Esophagus squamous epithelium (tissue), 5 donors: ENCODE results near the gene RAD51D. TPM values are rescaled to one million over a fixed set of nuclear protein-coding genes. Genes with fewer than 3 reads are reported as not detected.

Source experiments
- DNase-seq: peaks from one replicate; lab custom pipeline; 2025; lab: John Stamatoyannopoulos, UW
- H3K27ac ChIP-seq, 4 donors: fragments of 200-600 bp; sonication (generic); one replicate each; pipeline ENCODE4 v1.5.1; 2016 to 2019; ENCODE audit warnings: mild to moderate bottlenecking in 1 of 4
- H3K27me3 ChIP-seq, 4 donors: fragments of 200-600 bp; sonication (generic); 1 replicate in 3 of 4; 2 replicates in 1 of 4; pipeline versions ENCODE4 v1.5.1 to v1.6.0; 2017 to 2021; ENCODE audit warnings: antibody characterized with exemption in 1 of 4
- H3K36me3 ChIP-seq, 3 donors: fragments of 200-600 bp; sonication (generic); one replicate each; pipeline ENCODE4 v1.5.1; 2016 to 2019
- H3K4me1 ChIP-seq, 3 donors: fragments of 200-600 bp; sonication (generic); one replicate each; pipeline ENCODE4 v1.5.1; 2017 to 2019
- H3K4me3 ChIP-seq, 4 donors: fragments of 200-600 bp; sonication (generic); 1 replicate in 3 of 4; 2 replicates in 1 of 4; pipeline ENCODE4 v1.5.1; 2016 to 2019; ENCODE audit warnings: mild to moderate bottlenecking in 2 of 4, moderate library complexity in 1 of 4
- H3K9me3 ChIP-seq, 3 donors: fragments of 200-600 bp; sonication (generic); one replicate each; pipeline ENCODE4 v1.5.1; 2016 to 2019
- CTCF ChIP-seq, 6 experiments: fragments of 450-650 bp in 4 of 6; fragments of 200-600 bp in 2 of 6; sonication (generic) in 2 of 6; IDR thresholded peaks; one replicate each; pipeline ENCODE4 v1.5.1; 2016 to 2019; ENCODE audit warnings: antibody characterized with exemption in 6 of 6, mild to moderate bottlenecking in 4 of 6, moderate library complexity in 4 of 6
- POLR2A ChIP-seq, 4 donors: fragments of 450-650 bp; IDR thresholded peaks; one replicate each; pipeline ENCODE4 v1.6.1; 2017; ENCODE audit warnings: antibody characterized with exemption in 4 of 4, mild to moderate bottlenecking in 4 of 4, moderate library complexity in 3 of 4
- WGBS, 2 donors: methylation state at CpG; one replicate each; pipeline ENCODE4 v1.1.5; 2018; 5-methylcytosine and 5-hydroxymethylcytosine counted together
- intact Hi-C: fragments of 100-400 bp; cut with DNase I; formaldehyde crosslinking; loops from one replicate; pipeline ENCODE4 v1.15.0; 2022
- total RNA-seq, 4 donors: library from RNA; depleted of rRNA; stranded (reverse); fragments of >200 nt; gene quantifications; one replicate each; pipeline ENCODE4 v1.1.0, GENCODE V29; 2016
- donor health status: DM: yes; HTN: yes; CAD: no.

The RAD51D gene
- total RNA-seq, 4 donors from 2014 or later: 2.4 to 7.1 (median 6.0) TPM

GRCh38 chr17:35163886-35164285 is 44.2 kb upstream of the RAD51D start:
- Histone ChIP-seq H3K36me3 (no peaks in the 10 kb centered on the region), H3K4me3 (no peak overlapping the region), H3K9me3 (no peaks in the 10 kb centered on the region), H3K27ac (no peak overlapping the region), H3K4me1 (peaks cover 0 to 8% (median 3%) of the 10 kb centered on the region in 3 donors), H3K27me3 (peaks cover 0 to 14% (median 0%) of the 10 kb centered on the region in 4 donors)
- no peak for DNase-seq
- intact Hi-C loops: no loop called here
- TF ChIP-seq CTCF (IDR thresholded peaks at IDR 0.05) (no peak), POLR2A (IDR thresholded peaks at IDR 0.05) (no peak)
- WGBS, 2 donors: 84 to 100% methylated on average over 3 to 7 of the region's 7 CpGs

DNA sequence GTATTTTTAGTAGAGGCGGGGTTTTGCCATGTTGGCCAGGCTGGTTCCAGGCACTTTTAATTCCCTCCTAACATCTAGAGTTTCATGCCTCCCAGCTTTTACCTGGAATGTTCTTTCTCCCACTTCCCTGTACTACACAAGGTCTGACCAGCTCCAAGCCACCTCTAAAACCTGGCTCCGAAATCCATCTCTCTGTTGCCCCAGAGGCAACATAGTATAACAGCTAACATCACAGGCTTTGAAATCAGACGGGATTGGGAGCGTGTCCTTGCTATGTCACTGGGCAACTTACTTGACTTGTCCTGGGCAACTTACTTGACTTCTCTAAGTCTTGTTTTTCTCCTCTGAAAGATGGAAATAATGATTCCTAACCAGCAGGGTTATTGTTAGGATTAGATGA is 43.1 kb upstream of the RAD51D start:
- H3K4me1 ChIP-seq: peaks cover 0 to 8% (median 3%) of the 10 kb centered on the region in 3 donors
- intact Hi-C loops: no loop called here
- H3K4me3 ChIP-seq: no peak overlapping the region
- H3K36me3 ChIP-seq: no peaks in the 10 kb centered on the region
- no peak overlapping the region for H3K27ac ChIP-seq
- TF ChIP-seq POLR2A (IDR thresholded peaks at IDR 0.05) (no peak), CTCF (IDR thresholded peaks at IDR 0.05) (no peak)
- no peak for DNase-seq
- H3K27me3 ChIP-seq: peaks cover 0 to 14% (median 0%) of the 10 kb centered on the region in 4 donors
- no peaks in the 10 kb centered on the region for H3K9me3 ChIP-seq
- WGBS, 2 donors: 77 to 85% methylated on average over 4 of the region's 4 CpGs

DNA sequence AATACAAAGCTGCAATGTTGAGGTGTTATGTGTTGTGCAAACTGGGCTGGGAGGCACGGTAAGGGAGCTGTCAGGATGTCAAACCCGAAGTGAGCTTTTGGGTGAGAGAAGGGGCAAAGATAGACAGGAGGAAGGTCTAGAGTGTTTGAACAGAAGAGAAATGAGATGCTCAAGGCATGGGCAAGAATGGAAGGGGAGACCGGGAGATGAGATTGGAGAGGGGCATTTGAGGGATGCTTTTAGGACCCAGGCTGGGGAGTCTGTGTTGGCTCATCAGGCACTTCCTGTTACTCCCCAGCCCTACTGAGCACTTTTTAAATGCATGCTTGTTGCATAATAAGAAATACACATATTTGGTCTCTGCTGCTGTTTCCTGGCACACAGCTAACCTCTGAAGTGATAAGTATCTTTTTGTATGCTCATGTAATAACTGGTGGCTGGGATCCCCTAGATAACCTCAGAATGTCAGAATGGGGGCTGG is 41.7 kb upstream of the RAD51D start:
- intact Hi-C loops: no loop called here
- TF ChIP-seq POLR2A (IDR thresholded peaks at IDR 0.05): no peak
- TF ChIP-seq CTCF (IDR thresholded peaks at IDR 0.05): no peak
- Histone ChIP-seq H3K27ac (no peak overlapping the region), H3K4me1 (peaks cover 0 to 8% (median 3%) of the 10 kb centered on the region in 3 donors), H3K9me3 (no peaks in the 10 kb centered on the region), H3K27me3 (peaks cover 0 to 11% (median 0%) of the 10 kb centered on the region in 4 donors), H3K36me3 (no peaks in the 10 kb centered on the region), H3K4me3 (no peak overlapping the region)
- no peak for DNase-seq
- WGBS, 2 donors: 68 to 73% methylated on average over 3 of the region's 3 CpGs

GRCh38 chr17:35160354-35161201 is 40.9 kb upstream of the RAD51D start:
- H3K36me3 ChIP-seq: no peaks in the 10 kb centered on the region
- no peak for DNase-seq
- no peak overlapping the region for H3K27ac ChIP-seq
- 70 to 73% methylated on average over 13 of the region's 13 CpGs for WGBS, 2 donors
- TF ChIP-seq CTCF (IDR thresholded peaks at IDR 0.05): no peak
- intact Hi-C loops: no loop called here
- no peaks in the 10 kb centered on the region for H3K9me3 ChIP-seq
- peaks cover 0 to 8% (median 3%) of the 10 kb centered on the region in 3 donors for H3K4me1 ChIP-seq
- no peak overlapping the region for H3K4me3 ChIP-seq
- H3K27me3 ChIP-seq: peaks cover 0 to 16% (median 0%) of the 10 kb centered on the region in 4 donors

DNA sequence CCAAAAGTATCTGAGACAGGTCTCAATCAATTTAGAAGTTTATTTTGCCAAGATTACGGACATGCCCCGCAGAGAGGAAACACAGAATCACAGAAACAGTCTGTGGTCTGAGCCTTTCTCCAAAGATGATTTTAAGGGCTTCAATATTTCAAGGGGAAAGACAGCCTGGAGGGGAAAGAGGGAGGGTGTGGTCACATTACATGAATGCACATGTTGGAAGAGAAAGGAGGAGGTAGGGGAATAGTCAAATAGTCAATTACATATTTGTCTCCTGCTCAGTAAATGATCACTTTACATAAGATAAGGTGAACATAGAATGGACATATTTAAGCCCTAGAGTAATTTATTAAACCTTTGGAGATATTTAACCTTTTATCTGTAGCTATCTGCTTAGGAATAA is 40.3 kb upstream of the RAD51D start:
- no peak overlapping the region for H3K4me3 ChIP-seq
- peaks cover 0 to 8% (median 3%) of the 10 kb centered on the region in 3 donors for H3K4me1 ChIP-seq
- WGBS, 2 donors: 50 to 61% methylated on average over 2 of the region's 2 CpGs
- H3K27me3 ChIP-seq: peaks cover 0 to 16% (median 0%) of the 10 kb centered on the region in 4 donors
- TF ChIP-seq POLR2A (IDR thresholded peaks at IDR 0.05) (no peak), CTCF (IDR thresholded peaks at IDR 0.05) (no peak)
- H3K9me3 ChIP-seq: no peaks in the 10 kb centered on the region
- no peaks in the 10 kb centered on the region for H3K36me3 ChIP-seq
- DNase-seq: no peak
- intact Hi-C loops: no loop called here
- no peak overlapping the region for H3K27ac ChIP-seq
